WI38 (cell line): ENCODE results near the gene PJVK.

ENCODE experiments used
- H3K4me3 ChIP-seq: 2 replicates; pipeline ENCODE4 v1.5.1; 2011; ENCODE audit warnings: low read depth, mild to moderate bottlenecking, control low read depth, low read length
- CTCF ChIP-seq: IDR thresholded peaks from 2 replicates; pipeline ENCODE4 v1.5.1; 2012; ENCODE audit warnings: low read depth, mild to moderate bottlenecking, control low read depth, low read length

The PJVK gene

GRCh38 chr2:178502751-178503150 is 51.6 kb downstream of the PJVK start:
- no peak overlapping the region for H3K4me3 ChIP-seq
- TF ChIP-seq CTCF, result no peak

GRCh38 chr2:178506101-178506500 is 54.9 kb downstream of the PJVK start:
- no peak for TF ChIP-seq CTCF

GRCh38 chr2:178506524-178506923 is 55.3 kb downstream of the PJVK start:
- no peak for TF ChIP-seq CTCF

More at GRCh38 chr2:178506101-178506500, 54.9 kb downstream of the PJVK start:
- H3K4me3 ChIP-seq, result no peak overlapping the region

GRCh38 chr2:178506949-178507348 is 55.8 kb downstream of the PJVK start:
- TF ChIP-seq CTCF, result no peak
- no peak overlapping the region for H3K4me3 ChIP-seq

More at GRCh38 chr2:178506524-178506923, 55.3 kb downstream of the PJVK start:
- no peak overlapping the region for H3K4me3 ChIP-seq

- TF ChIP-seq CTCF, result no peak
- H3K4me3 ChIP-seq, result no peak overlapping the region
Observed at GRCh38 chr2:178508646-178509045, 57.5 kb downstream of the PJVK start.

- TF ChIP-seq CTCF, result no peak
- H3K4me3 ChIP-seq, result no peak overlapping the region
Observed at GRCh38 chr2:178510384-178510783, 59.2 kb downstream of the PJVK start.
